Aorta (tissue), 5 donors: ENCODE data around the gene FGD1. TPM values are rescaled to one million over a fixed set of nuclear protein-coding genes. Genes with fewer than 3 reads are reported as not detected.
"Not testable (repeated sequence)": the region's sequence is repeated elsewhere in the genome, so short reads cannot be mapped to it uniquely, and the experiment has no call there.

Source experiments
- ATAC-seq: fragments of 200-7000 bp; cut with Tn5 transposase; one replicate; pipeline ENCODE4 v1.9.1; 2022; ENCODE audit warnings: moderate library complexity; ENCODE audit not compliant: low FRiP score
- DNase-seq, 2 donors: peaks; one replicate each; pipeline ENCODE4 v3.0.0-alpha.2; 2020
- H3K27ac ChIP-seq, 2 donors: one replicate each; pipeline ENCODE4 v1.5.1; 2013; ENCODE audit warnings: low read length in 2 of 2, mild to moderate bottlenecking in 2 of 2, moderate library complexity in 2 of 2, control low read depth in 1 of 2, inconsistent platforms in 1 of 2, low read depth in 1 of 2
- H3K27me3 ChIP-seq, 2 donors: one replicate each; pipeline ENCODE4 v1.6.1; 2013; ENCODE audit warnings: control low read depth in 1 of 2, low read length in 1 of 2, mild to moderate bottlenecking in 1 of 2, moderate library complexity in 1 of 2; ENCODE audit not compliant: insufficient read depth in 2 of 2, control insufficient read depth in 1 of 2
- H3K36me3 ChIP-seq, 2 donors: one replicate each; pipeline ENCODE4 v1.6.1; 2013; ENCODE audit warnings: control low read depth in 1 of 2, low read length in 1 of 2, mild to moderate bottlenecking in 1 of 2; ENCODE audit not compliant: insufficient read depth in 2 of 2, control insufficient read depth in 1 of 2
- H3K4me1 ChIP-seq, 2 donors: one replicate each; pipeline ENCODE4 v1.6.1; 2013; ENCODE audit warnings: low read length in 2 of 2, control low read depth in 1 of 2, mild to moderate bottlenecking in 1 of 2, moderate library complexity in 1 of 2; ENCODE audit not compliant: insufficient read depth in 2 of 2, control insufficient read depth in 1 of 2
- H3K4me3 ChIP-seq, 2 donors: one replicate each; pipeline ENCODE4 v1.5.1; 2013; ENCODE audit warnings: low read length in 2 of 2, control low read depth in 1 of 2, mild to moderate bottlenecking in 1 of 2
- H3K9me3 ChIP-seq: one replicate; pipeline ENCODE4 v1.6.1; 2013; ENCODE audit warnings: mild to moderate bottlenecking, low read length; ENCODE audit not compliant: control insufficient read depth
- WGBS, 2 donors: extraction: QIAGEN DNeasy Blood & Tissue Kit; methylation state at CpG; one replicate each; pipeline ENCODE4 v1.1.7; 2013; 5-methylcytosine and 5-hydroxymethylcytosine counted together
- intact Hi-C, 2 donors: fragments of 100-400 bp; cut with DNase I; formaldehyde crosslinking; loops; one replicate each; pipeline versions ENCODE4 v1.14.2 to v1.15.0; 2022
- polyA plus RNA-seq, 2 donors: library from polyadenylated mRNA; stranded (reverse); fragments of 200-250 nt; gene quantifications; one replicate each; pipeline ENCODE4 v1.2.3, GENCODE V29; 2013
- total RNA-seq, 2 donors: library from RNA; stranded (reverse); fragmentation: NEBNext Ultra II Directional; extraction: Animal tissue kit (Norgen Biotek cat#: 25700); gene quantifications; one replicate each; pipeline ENCODE4 v1.2.1, GENCODE V29; 2021
- donor health status: healthy with polysubstance abuse.
- donor health status: Bipolar disorder and iron deficiency.
- donor health status: DM: no; HTN: no; CAD: no.
- donor health status: DM: no; HTN: no; CAD: no.
- donor health status: DM: yes; HTN: yes; CAD: no.

The FGD1 gene
- total and polyA plus RNA-seq, 4 donors = 1.0 to 12.5 (median 6.5) TPM

DNA sequence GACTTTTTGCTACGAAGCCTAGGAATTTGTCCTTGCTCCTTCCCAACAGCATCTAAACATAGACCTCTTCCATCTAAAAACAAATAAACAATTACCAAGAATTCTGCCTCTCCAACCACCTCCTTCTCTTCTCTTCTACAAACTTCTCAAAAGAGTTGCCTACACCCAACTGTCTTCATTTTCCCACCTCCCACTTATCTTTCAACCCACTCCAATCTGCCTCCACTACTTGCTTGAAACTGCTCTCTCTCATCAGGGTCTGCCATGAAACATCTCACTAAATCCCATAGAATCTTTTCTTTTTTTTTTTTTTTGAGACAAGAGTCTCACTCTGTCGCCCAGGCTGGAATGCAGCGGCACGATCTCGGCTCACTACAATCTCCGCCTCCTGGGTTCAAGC, 902 bp upstream of the FGD1 start:
- no peak overlapping the region for H3K4me3 ChIP-seq
- intact Hi-C loops = no loop called here
- 64 to 67% methylated on average over 6 of the region's 6 CpGs for WGBS, 2 donors

GRCh38 chrX:54496517-54496852, 451 bp upstream of the FGD1 start:
- ATAC-seq = no peak
- Histone ChIP-seq H3K9me3 (no peaks in the 10 kb centered on the region), H3K4me3 (peak overlapping the region in 1 of 2 donors; percentile 61), H3K4me1 (peaks cover 0 to 2% of the 10 kb centered on the region in 2 donors), H3K27ac (peak overlapping the region; percentile 34 to 89), H3K27me3 (no peaks in the 10 kb centered on the region), H3K36me3 (no peaks in the 10 kb centered on the region)
- intact Hi-C loops = no loop called here
- WGBS, 2 donors = 8 to 24% methylated on average over 5 of the region's 5 CpGs
- DNase-seq = no peak

More for the DNA sequence above, 902 bp upstream of the FGD1 start:
- H3K4me1 ChIP-seq = peaks cover 0 to 2% of the 10 kb centered on the region in 2 donors
- DNase-seq (no peak), ATAC-seq (no peak)
- no peaks in the 10 kb centered on the region for H3K27me3 ChIP-seq
- H3K9me3 ChIP-seq = no peaks in the 10 kb centered on the region
- peak overlapping the region in 1 of 2 donors; percentile 89 for H3K27ac ChIP-seq
- H3K36me3 ChIP-seq = no peaks in the 10 kb centered on the region

GRCh38 chrX:54494989-54495813, 833 bp downstream of the FGD1 start:
- WGBS, 2 donors = 1 to 39% methylated on average over 61 to 86 of the region's 86 CpGs

GRCh38 chrX:54494166-54494988, 1.7 kb downstream of the FGD1 start:
- intact Hi-C loops = loop anchor here in 1 of 2 donors (2.0 kb wide), 1 partner anchor 36 kb away; the partner anchor contains the start of gene GNL3L
- DNase-seq (no peak), ATAC-seq (no peak)
- Histone ChIP-seq H3K36me3 (no peaks in the 10 kb centered on the region), H3K27ac (peak overlapping the region in 1 of 2 donors; percentile 67), H3K4me3 (peak overlapping the region; percentile 61 to 95), H3K9me3 (no peaks in the 10 kb centered on the region), H3K27me3 (no peaks in the 10 kb centered on the region), H3K4me1 (peaks cover 0 to 2% of the 10 kb centered on the region in 2 donors)
- 8 to 29% methylated on average over 10 of the region's 10 CpGs for WGBS, 2 donors

More at GRCh38 chrX:54494989-54495813, 833 bp downstream of the FGD1 start:
- H3K27ac ChIP-seq = peak overlapping the region in 1 of 2 donors; percentile 67
- intact Hi-C loops = loop anchor here in 1 of 2 donors (2.0 kb wide), 1 partner anchor 36 kb away; the partner anchor contains the start of gene GNL3L
- H3K27me3 ChIP-seq = no peaks in the 10 kb centered on the region
- H3K36me3 ChIP-seq = no peaks in the 10 kb centered on the region
- peak; percentile 23 for ATAC-seq
- peak; percentile 57 to 80 for DNase-seq
- peak overlapping the region; percentile 61 to 95 for H3K4me3 ChIP-seq
- peaks cover 0 to 2% of the 10 kb centered on the region in 2 donors for H3K4me1 ChIP-seq
- no peaks in the 10 kb centered on the region for H3K9me3 ChIP-seq

GRCh38 chrX:54492340-54492739, 3.7 kb downstream of the FGD1 start:
- H3K9me3 ChIP-seq = no peaks in the 10 kb centered on the region
- WGBS, 2 donors = 8 to 23% methylated on average over 6 of the region's 6 CpGs
- no peaks in the 10 kb centered on the region for H3K27me3 ChIP-seq
- ATAC-seq = no peak
- H3K4me3 ChIP-seq = no peak overlapping the region
- no peak overlapping the region for H3K27ac ChIP-seq
- DNase-seq = peak; percentile 74 to 91
- intact Hi-C loops = no loop called here
- no peaks in the 10 kb centered on the region for H3K36me3 ChIP-seq
- H3K4me1 ChIP-seq = peaks cover 0 to 2% of the 10 kb centered on the region in 2 donors

DNA sequence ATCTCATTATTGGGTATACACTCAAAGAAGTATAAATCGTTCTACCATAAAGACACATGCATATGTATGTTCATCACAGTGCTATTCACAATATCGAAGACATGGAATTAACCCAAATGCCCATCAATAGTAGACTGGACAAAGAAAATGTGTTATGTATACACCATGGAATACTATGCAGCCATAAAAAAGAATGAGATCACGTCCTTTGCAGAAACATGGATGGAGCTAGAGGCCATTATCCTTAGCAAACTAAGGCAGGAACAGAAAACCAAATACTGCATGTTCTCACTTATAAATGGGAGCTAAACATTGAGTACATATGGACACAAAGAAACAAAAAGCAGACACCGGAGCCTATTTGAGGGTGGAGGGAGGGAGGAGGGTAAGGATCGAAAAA, 6.2 kb downstream of the FGD1 start:
- H3K4me1 ChIP-seq, intact Hi-C loops, DNase-seq, H3K27ac ChIP-seq, H3K4me3 ChIP-seq, H3K36me3 ChIP-seq, H3K9me3 ChIP-seq, ATAC-seq, H3K27me3 ChIP-seq: not testable (repeated sequence)
- 93 to 96% methylated on average over 5 of the region's 5 CpGs for WGBS, 2 donors

DNA sequence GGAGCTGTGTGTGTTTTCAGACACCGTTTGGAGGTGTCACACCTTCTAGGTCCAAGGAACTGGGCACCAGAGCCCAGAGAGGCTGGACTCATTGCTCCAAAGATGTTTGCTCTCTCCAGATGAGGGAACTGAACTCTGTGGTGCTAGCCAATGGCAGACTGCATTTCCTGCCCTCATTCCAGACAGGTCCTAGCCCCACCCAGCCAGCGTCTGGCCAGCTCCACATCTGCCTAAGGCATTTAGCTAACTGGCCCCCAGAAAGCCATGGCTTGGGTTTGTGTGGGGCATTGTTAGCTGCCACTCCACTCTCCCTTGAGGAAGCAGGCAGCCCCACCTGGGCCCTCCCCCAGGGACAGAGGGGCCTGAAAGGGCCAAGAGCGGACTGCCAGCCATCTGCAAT, 11.4 kb downstream of the FGD1 start:
- H3K4me3 ChIP-seq = no peak overlapping the region
- H3K27ac ChIP-seq = no peak overlapping the region
- no peaks in the 10 kb centered on the region for H3K27me3 ChIP-seq
- no peaks in the 10 kb centered on the region for H3K9me3 ChIP-seq
- WGBS, 2 donors = 18 to 47% methylated on average over 3 of the region's 3 CpGs
- no peaks in the 10 kb centered on the region for H3K4me1 ChIP-seq
- ATAC-seq = no peak
- H3K36me3 ChIP-seq = no peaks in the 10 kb centered on the region
- no peak for DNase-seq
- intact Hi-C loops = loop anchor here in 1 of 2 donors (5.0 kb wide), 1 partner anchor 48 kb away; the partner anchor contains the start of gene GNL3L

DNA sequence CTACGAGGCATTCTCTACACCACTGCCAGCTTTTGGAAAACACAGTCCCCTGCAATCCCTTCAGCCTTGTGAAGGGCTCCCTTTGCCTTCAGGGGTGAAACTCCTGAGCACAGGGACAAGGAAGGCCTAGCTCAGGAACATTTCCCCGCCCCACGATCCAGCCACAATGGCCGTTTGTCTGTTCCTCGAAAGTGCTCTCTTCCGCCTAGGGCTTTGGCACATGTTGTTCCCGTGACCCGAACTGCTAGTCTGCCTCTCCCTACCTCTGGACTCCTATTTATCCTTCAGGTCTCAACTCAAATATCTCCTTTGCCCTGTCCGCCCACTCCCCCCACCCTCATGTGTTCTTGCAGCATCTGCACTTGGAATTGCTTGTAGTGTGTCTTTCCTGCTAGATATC, 12.1 kb downstream of the FGD1 start:
- WGBS, 2 donors = 45 to 60% methylated on average over 9 of the region's 9 CpGs
- no peaks in the 10 kb centered on the region for H3K27me3 ChIP-seq
- H3K27ac ChIP-seq = peak overlapping the region in 1 of 2 donors; percentile 62
- H3K4me3 ChIP-seq = no peak overlapping the region
- H3K4me1 ChIP-seq = no peaks in the 10 kb centered on the region
- no peaks in the 10 kb centered on the region for H3K9me3 ChIP-seq
- intact Hi-C loops = loop anchor here in 1 of 2 donors (5.0 kb wide), 1 partner anchor 48 kb away; the partner anchor contains the start of gene GNL3L
- no peaks in the 10 kb centered on the region for H3K36me3 ChIP-seq
- no peak for DNase-seq
- peak; percentile 2 for ATAC-seq
